Vagina (tissue), 2 donors: ENCODE measurements around the gene LCAT.

ENCODE experiments used
- POLR2A ChIP-seq, 2 donors: fragments of 450-650 bp; IDR thresholded peaks; one replicate each; pipeline ENCODE4 v1.6.1; 2017; ENCODE audit warnings: antibody characterized with exemption in 2 of 2, mild to moderate bottlenecking in 2 of 2, moderate library complexity in 2 of 2
- TF ChIP-seq, protein P1 (sequence below), 3 experiments: fragments of 450-650 bp in 2 of 3; fragments of 200-600 bp in 1 of 3; sonication (generic) in 1 of 3; IDR thresholded peaks; one replicate each; pipeline ENCODE4 v1.5.1; 2017 to 2019; ENCODE audit warnings: antibody characterized with exemption in 3 of 3, mild to moderate bottlenecking in 2 of 3, moderate library complexity in 2 of 3

DNA sequence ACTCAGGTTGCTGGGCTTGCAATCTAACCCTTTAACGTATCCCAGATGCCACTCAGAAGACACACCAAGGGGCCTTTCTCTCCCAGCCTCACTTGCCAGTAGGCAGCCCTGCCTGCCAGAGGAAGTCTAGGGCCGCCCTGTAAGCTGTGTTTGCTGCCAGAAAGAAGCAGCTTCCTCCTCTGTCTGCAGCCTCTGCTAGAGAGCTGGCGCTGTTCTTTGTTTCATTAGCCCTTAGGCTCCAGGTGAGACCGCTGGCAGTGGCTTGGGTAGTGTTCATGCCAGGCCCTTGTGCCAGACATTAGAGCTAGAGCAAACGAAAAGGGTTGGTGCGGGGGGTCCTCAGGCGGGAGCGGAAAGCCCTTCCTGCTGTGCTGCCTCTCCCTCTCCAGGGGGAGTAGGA lies 21.2 kb downstream of the LCAT start:
- TF ChIP-seq, protein P1, sequence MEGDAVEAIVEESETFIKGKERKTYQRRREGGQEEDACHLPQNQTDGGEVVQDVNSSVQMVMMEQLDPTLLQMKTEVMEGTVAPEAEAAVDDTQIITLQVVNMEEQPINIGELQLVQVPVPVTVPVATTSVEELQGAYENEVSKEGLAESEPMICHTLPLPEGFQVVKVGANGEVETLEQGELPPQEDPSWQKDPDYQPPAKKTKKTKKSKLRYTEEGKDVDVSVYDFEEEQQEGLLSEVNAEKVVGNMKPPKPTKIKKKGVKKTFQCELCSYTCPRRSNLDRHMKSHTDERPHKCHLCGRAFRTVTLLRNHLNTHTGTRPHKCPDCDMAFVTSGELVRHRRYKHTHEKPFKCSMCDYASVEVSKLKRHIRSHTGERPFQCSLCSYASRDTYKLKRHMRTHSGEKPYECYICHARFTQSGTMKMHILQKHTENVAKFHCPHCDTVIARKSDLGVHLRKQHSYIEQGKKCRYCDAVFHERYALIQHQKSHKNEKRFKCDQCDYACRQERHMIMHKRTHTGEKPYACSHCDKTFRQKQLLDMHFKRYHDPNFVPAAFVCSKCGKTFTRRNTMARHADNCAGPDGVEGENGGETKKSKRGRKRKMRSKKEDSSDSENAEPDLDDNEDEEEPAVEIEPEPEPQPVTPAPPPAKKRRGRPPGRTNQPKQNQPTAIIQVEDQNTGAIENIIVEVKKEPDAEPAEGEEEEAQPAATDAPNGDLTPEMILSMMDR (IDR thresholded peaks at IDR 0.05): no peak
- TF ChIP-seq POLR2A (IDR thresholded peaks at IDR 0.05): no peak
